Adrenal gland (tissue), 19 donors: ENCODE data around the gene PSD. TPM values are rescaled to one million over a fixed set of nuclear protein-coding genes. Genes with fewer than 3 reads are reported as not detected.
A peak's percentile ranks its signal among the peaks of the same experiment; 100 is the strongest.

Source experiments
- DNase-seq, 7 donors: peaks; one replicate each; pipeline ENCODE4 v3.0.0-alpha.2; 2019 to 2020
- H3K27ac ChIP-seq, 5 donors: fragments of 200-600 bp; sonication (generic) in 4 of 5; 1 replicate in 3 of 5; 2 replicates in 2 of 5; pipeline versions ENCODE4 v1.5.1 to v1.8.0; 2016 to 2020; ENCODE audit warnings: mild to moderate bottlenecking in 1 of 5
- H3K27me3 ChIP-seq: fragments of 200-600 bp; 2 replicates; pipeline ENCODE4 v1.8.0; 2021
- H3K36me3 ChIP-seq, 2 donors: fragments of 200-600 bp; replicated peaks in 1 of 2; 1 replicate in 1 of 2; 2 replicates in 1 of 2; pipeline versions ENCODE4 v1.5.1 to v1.8.0; 2018 to 2022
- H3K4me1 ChIP-seq, 2 donors: fragments of 200-600 bp; replicated peaks in 1 of 2; 1 replicate in 1 of 2; 2 replicates in 1 of 2; pipeline versions ENCODE4 v1.5.1 to v1.8.0; 2018 to 2021
- H3K4me3 ChIP-seq, 4 donors: fragments of 200-600 bp; sonication (generic) in 3 of 4; one replicate each; pipeline ENCODE4 v1.5.1; 2016 to 2018
- H3K9me3 ChIP-seq, 3 donors: fragments of 200-600 bp; sonication (generic) in 1 of 3; replicated peaks in 1 of 3; 1 replicate in 2 of 3; 2 replicates in 1 of 3; pipeline versions ENCODE4 v1.5.1 to v1.8.0; 2016 to 2021
- POLR2A ChIP-seq, 2 donors: fragments of 450-650 bp; IDR thresholded peaks; one replicate each; pipeline ENCODE4 v1.6.1; 2017; ENCODE audit warnings: antibody characterized with exemption in 2 of 2, mild to moderate bottlenecking in 2 of 2, moderate library complexity in 1 of 2
- WGBS, 4 donors: extraction: QIAGEN DNeasy Blood & Tissue Kit in 2 of 4; methylation state at CpG; one replicate each; pipeline versions ENCODE4 v1.1.5 to v1.1.7; 2013 to 2017; 5-methylcytosine and 5-hydroxymethylcytosine counted together
- intact Hi-C, 2 donors: fragments of 100-400 bp; cut with DNase I; formaldehyde crosslinking; loops; one replicate each; pipeline versions ENCODE4 v1.14.1 to v1.15.0; 2022 to 2023
- long read RNA-seq, 10 donors: library from polyadenylated mRNA in 3 of 10; unstranded in 2 of 10; stranded (forward) in 1 of 10; transcript quantifications; one replicate each; pipeline ENCODE4 v2.0.0 and lab custom pipeline, GENCODE V29; 2021 to 2026
- polyA plus RNA-seq, 3 donors: library from polyadenylated mRNA; stranded (reverse); fragments of 200-250 nt in 2 of 3; fragments of 350-450 nt in 1 of 3; fragmentation: Illumina TruSeq in 1 of 3; extraction: RNeasy Lipid Tissue Mini Kit (QIAGEN cat#74804) in 1 of 3; gene quantifications; one replicate each; pipeline ENCODE4 v1.2.3, GENCODE V29; 2013 to 2014
- total RNA-seq, 9 donors: library from RNA; depleted of rRNA in 4 of 9; stranded (reverse); fragments of >200 nt in 4 of 9; fragments of 120-200 nt in 1 of 9; fragmentation: NEBNext Ultra II Directional in 1 of 9; extraction: Animal tissue kit (Norgen Biotek cat#: 25700) in 1 of 9; gene quantifications; one replicate each; pipeline versions ENCODE4 v1.1.0 to v1.2.4, GENCODE V29; 2013 to 2023
- TF ChIP-seq, protein P1 (sequence below), 6 experiments: fragments of 450-650 bp in 4 of 6; fragments of 200-600 bp in 2 of 6; sonication (generic) in 1 of 6; IDR thresholded peaks; 1 replicate in 5 of 6; 2 replicates in 1 of 6; pipeline versions ENCODE4 v1.5.1 to v1.8.0; 2016 to 2021; ENCODE audit warnings: antibody characterized with exemption in 6 of 6, mild to moderate bottlenecking in 2 of 6, moderate library complexity in 1 of 6
- donor health status: healthy with polysubstance abuse.
- donor health status: Bipolar disorder and iron deficiency.
- donor health status: DM: yes; HTN: yes; CAD: no.
- donor health status: DM: no; HTN: no; CAD: no.
- donor health status: DM: no; HTN: no; CAD: no.
- donor health status: DM: yes; HTN: yes; CAD: no.

PSD gene
- total RNA-seq = 10 to 100 TPM in 2 of 9 donors, 1 to 10 TPM in 5, under 1 TPM in 1, not detected in 1; 0.54 to 17.1 (median 7.7) TPM
- polyA plus RNA-seq = 10 to 100 TPM in 2 of 3 donors, 1 to 10 TPM in 1; 3.4 to 43.7 (median 10.4) TPM
- long read RNA-seq, donor 1, partial matches to known transcripts = 85 of 94 reads
- long read RNA-seq, donor 1, other reads (novel, unspliced or antisense) = 9 of 94 reads
- long read RNA-seq, donor 2, partial matches to known transcripts = 51 of 51 reads
- long read RNA-seq, donor 2, other reads (novel, unspliced or antisense) = 0 of 51 reads
- long read RNA-seq, donor 3 = 0 reads
- long read RNA-seq, donor 4, partial matches to known transcripts = 0 of 3 reads
- long read RNA-seq, donor 4, other reads (novel, unspliced or antisense) = 3 of 3 reads
- long read RNA-seq, donor 5, partial matches to known transcripts = 0 of 9 reads
- long read RNA-seq, donor 5, other reads (novel, unspliced or antisense) = 9 of 9 reads
- long read RNA-seq, donor 6 = 0 reads
- long read RNA-seq, donor 7, partial matches to known transcripts = 31 of 32 reads
- long read RNA-seq, donor 7, other reads (novel, unspliced or antisense) = 0 of 32 reads
- long read RNA-seq, donor 8, partial matches to known transcripts = 73 of 85 reads
- long read RNA-seq, donor 8, other reads (novel, unspliced or antisense) = 12 of 85 reads
- long read RNA-seq, donor 9, partial matches to known transcripts = 45 of 50 reads
- long read RNA-seq, donor 9, other reads (novel, unspliced or antisense) = 5 of 50 reads
- long read RNA-seq, donor 10, partial matches to known transcripts = 48 of 55 reads
- long read RNA-seq, donor 10, other reads (novel, unspliced or antisense) = 7 of 55 reads

DNA sequence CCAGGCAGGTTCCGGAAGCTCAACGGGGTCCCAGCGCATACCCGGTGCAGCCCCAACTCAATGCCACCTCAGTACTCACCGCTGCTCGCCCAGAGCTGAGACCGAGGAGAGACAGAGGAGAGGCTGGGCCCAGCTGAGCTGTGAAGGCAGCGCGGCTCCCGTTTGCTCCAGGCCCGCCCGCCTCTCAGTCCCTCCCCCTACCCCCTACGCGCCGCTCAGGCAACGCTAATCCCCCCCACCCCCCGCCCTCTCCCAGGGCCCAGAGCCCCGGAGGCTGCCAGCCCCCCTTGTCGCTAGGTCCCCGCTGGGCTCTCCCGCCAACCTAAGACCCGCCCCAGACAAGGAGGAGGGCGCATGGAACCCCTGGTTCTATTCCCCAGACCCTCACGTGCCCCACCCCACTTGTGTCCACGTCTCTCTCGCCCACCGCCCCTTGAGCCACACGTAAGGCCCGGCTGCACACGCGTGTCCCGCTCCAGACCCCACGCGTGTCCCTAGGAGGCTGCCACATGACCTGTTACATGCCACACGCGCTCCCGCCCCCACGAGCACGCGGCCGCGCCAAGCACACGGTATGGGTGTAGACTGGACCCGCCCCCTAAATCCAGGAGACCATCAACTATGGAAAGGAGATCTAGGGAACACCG, at the start of gene PSD:
PSD (minus strand) TSS at position 164 of the 647 bp plus-strand sequence. CDS start 1,747 bp downstream, outside the sequence.
- TF ChIP-seq, protein P1, sequence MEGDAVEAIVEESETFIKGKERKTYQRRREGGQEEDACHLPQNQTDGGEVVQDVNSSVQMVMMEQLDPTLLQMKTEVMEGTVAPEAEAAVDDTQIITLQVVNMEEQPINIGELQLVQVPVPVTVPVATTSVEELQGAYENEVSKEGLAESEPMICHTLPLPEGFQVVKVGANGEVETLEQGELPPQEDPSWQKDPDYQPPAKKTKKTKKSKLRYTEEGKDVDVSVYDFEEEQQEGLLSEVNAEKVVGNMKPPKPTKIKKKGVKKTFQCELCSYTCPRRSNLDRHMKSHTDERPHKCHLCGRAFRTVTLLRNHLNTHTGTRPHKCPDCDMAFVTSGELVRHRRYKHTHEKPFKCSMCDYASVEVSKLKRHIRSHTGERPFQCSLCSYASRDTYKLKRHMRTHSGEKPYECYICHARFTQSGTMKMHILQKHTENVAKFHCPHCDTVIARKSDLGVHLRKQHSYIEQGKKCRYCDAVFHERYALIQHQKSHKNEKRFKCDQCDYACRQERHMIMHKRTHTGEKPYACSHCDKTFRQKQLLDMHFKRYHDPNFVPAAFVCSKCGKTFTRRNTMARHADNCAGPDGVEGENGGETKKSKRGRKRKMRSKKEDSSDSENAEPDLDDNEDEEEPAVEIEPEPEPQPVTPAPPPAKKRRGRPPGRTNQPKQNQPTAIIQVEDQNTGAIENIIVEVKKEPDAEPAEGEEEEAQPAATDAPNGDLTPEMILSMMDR (IDR thresholded peaks at IDR 0.05) = no peak
- 2 to 3% (median 3%) methylated on average over 21 to 45 of the region's 45 CpGs; no CpG with 5 or more reads in 1 of the 4 donors for WGBS, 4 donors
- intact Hi-C loops = no loop called here
- Histone ChIP-seq H3K4me1 (peaks cover 28 to 32% of the 10 kb centered on the region in 2 donors), H3K36me3 (peaks cover 0 to 8% of the 10 kb centered on the region in 2 donors), H3K9me3 (no peaks in the 10 kb centered on the region), H3K4me3 (peak within 1 kb of the TSS in 1 of 4 donors; percentile 96), H3K27me3 (peaks cover 4% of the 10 kb centered on the region), H3K27ac (peak within 1 kb of the TSS in 1 of 5 donors; percentile 91)
- DNase-seq = peak in 3 of 7 donors; percentile 14 to 75 (median 15)

DNA sequence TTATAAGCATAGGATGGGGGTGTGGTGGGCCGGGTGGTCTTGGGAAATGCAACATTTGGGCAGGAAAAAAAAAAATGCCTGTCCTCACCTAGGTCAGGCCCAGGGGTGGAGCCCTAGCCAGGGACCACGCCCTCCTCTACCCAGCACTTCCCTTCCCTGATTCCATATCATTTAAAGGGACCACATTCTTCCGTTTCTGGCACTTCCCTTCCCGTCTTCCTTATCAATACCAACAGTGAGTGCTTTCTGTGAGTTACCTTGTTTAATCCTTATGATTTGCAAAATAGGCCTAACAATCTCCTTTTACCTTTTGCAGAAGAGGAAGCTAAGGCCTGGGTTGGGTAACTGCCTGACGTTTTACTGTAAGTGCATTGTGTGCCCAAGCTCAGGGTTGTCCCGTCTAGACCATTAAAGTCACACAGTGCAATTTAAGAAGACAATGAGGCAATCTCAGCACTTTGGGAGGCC, 49.4 kb upstream of the PSD start:
- intact Hi-C loops = no loop called here
- Histone ChIP-seq H3K27ac (peak overlapping the region in 1 of 5 donors; percentile 52), H3K9me3 (no peaks in the 10 kb centered on the region), H3K27me3 (no peaks in the 10 kb centered on the region), H3K4me3 (no peak overlapping the region), H3K4me1 (no peaks in the 10 kb centered on the region), H3K36me3 (no peaks in the 10 kb centered on the region)
- WGBS, 4 donors = 55 to 63% (median 60%) methylated on average over 6 of the region's 6 CpGs
- no peak for DNase-seq
- no peak for TF ChIP-seq POLR2A (IDR thresholded peaks at IDR 0.05)
- TF ChIP-seq, protein P1 (IDR thresholded peaks at IDR 0.05) = no peak

DNA sequence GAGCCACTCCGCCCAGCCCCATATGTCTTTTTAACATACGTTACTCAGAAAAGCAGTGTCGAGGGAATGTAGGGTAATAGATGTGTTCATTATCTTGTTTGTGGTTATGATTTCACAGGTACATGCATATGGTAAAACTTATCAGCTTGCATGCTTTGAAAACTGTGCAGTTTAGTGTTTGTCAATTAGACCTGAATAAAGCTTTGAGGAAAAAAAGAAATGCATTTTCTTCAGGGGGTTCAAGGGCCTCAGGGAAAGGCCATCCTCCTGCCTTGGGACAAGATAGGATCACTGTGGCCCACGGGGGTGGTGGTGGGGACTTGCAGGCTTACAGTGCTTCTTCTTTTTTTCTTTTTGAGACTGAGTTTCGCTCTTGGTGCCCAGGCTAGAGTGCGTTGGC, 48.7 kb upstream of the PSD start:
- intact Hi-C loops = no loop called here
- Histone ChIP-seq H3K4me1 (no peaks in the 10 kb centered on the region), H3K36me3 (no peaks in the 10 kb centered on the region), H3K4me3 (no peak overlapping the region), H3K27me3 (no peaks in the 10 kb centered on the region), H3K27ac (no peak overlapping the region), H3K9me3 (no peaks in the 10 kb centered on the region)
- TF ChIP-seq, protein P1 (IDR thresholded peaks at IDR 0.05) = no peak
- TF ChIP-seq POLR2A (IDR thresholded peaks at IDR 0.05) = no peak
- DNase-seq = no peak
- 70 to 91% (median 81%) methylated on average over 6 of the region's 6 CpGs for WGBS, 4 donors

DNA sequence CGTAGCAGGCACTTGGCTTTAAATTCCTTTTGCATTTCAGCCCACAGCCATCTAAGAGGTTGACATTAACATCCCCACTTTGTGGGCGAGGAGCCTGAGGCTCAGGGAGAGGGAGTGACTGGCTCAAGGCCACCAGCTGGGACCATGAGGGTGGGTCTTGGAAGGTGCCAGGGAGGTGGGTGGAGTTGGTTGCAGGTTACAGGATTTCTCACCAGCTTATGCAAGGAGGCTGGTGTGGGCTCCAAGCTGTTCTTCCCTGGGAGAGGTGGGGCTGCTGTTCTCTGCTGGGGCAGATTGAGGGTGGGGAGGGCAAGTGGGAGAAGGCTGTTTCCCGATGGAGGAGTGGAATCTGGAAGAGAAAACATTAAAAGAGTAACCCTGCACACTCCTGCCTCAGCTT, 46.9 kb upstream of the PSD start:
- Histone ChIP-seq H3K36me3 (no peaks in the 10 kb centered on the region), H3K9me3 (no peaks in the 10 kb centered on the region), H3K27ac (no peak overlapping the region), H3K4me3 (no peak overlapping the region), H3K27me3 (no peaks in the 10 kb centered on the region), H3K4me1 (peaks cover 0 to 10% of the 10 kb centered on the region in 2 donors)
- intact Hi-C loops = no loop called here
- DNase-seq = no peak
- TF ChIP-seq, protein P1 (IDR thresholded peaks at IDR 0.05) = no peak
- TF ChIP-seq POLR2A (IDR thresholded peaks at IDR 0.05) = no peak
- 53 to 74% (median 57%) methylated on average over 3 of the region's 3 CpGs for WGBS, 4 donors
